OCI-LY3 (cell line): ENCODE measurements around the gene CFHR5.

Source experiments
- H2AFZ ChIP-seq: fragments of 200-600, 300-600 bp; shearing (Covaris generic); 2 replicates; pipeline ENCODE4 v1.6.0; 2014; ENCODE audit warnings: antibody characterized with exemption, low read depth, low read length
- H3K27ac ChIP-seq: fragments of 200-600, 300-600 bp; sonication (generic); 2 replicates; pipeline ENCODE4 v1.5.1; 2014; ENCODE audit warnings: mild to moderate bottlenecking, low read length, moderate library complexity, mixed read lengths
- H3K27me3 ChIP-seq: fragments of 200-600, 300-600 bp; sonication (generic); 2 replicates; pipeline ENCODE4 v1.6.1; 2014; ENCODE audit warnings: low read depth, low read length, mixed read lengths
- H3K36me3 ChIP-seq: fragments of 200-600, 300-600 bp; sonication (generic); replicated peaks from 2 replicates; pipeline ENCODE3; 2014; ENCODE audit warnings: low read depth, low read length, mixed read lengths
- H3K4me1 ChIP-seq: fragments of 300-600, 200-600 bp; sonication (generic); 2 replicates; pipeline ENCODE4 v1.6.1; 2014; ENCODE audit warnings: low read length, mixed read lengths
- H3K4me2 ChIP-seq: fragments of 200-600, 300-600 bp; sonication (generic); 2 replicates; pipeline ENCODE4 v1.6.1; 2014; ENCODE audit warnings: low read length, mixed read lengths
- H3K4me3 ChIP-seq: fragments of 300-600, 200-600 bp; sonication (generic); 2 replicates; pipeline ENCODE4 v1.5.1; 2014; ENCODE audit warnings: antibody characterized with exemption, mild to moderate bottlenecking, low read length, moderate library complexity
- H3K79me2 ChIP-seq: fragments of 300-600, 200-600 bp; shearing (Covaris generic); 2 replicates; pipeline ENCODE4 v1.6.1; 2014; ENCODE audit warnings: mild to moderate bottlenecking, low read length, mixed read lengths
- H3K9ac ChIP-seq: fragments of 300-600, 200-600 bp; shearing (Covaris generic); 2 replicates; pipeline ENCODE4 v1.6.0; 2014; ENCODE audit warnings: mild to moderate bottlenecking, low read length, moderate library complexity
- H3K9me3 ChIP-seq: fragments of 200-600, 300-600 bp; shearing (Covaris generic); 2 replicates; pipeline ENCODE4 v1.6.1; 2014; ENCODE audit warnings: low read length, mixed read lengths; ENCODE audit not compliant: insufficient read depth
- H4K20me1 ChIP-seq: fragments of 200-600, 300-600 bp; sonication (generic); 2 replicates; pipeline ENCODE4 v1.6.1; 2016; ENCODE audit warnings: low read length, mixed read lengths; ENCODE audit not compliant: insufficient read depth
- CTCF ChIP-seq: fragments of 200-600, 300-600 bp; sonication (generic); IDR thresholded peaks from 2 replicates; pipeline ENCODE4 v1.5.1; 2014; ENCODE audit warnings: antibody characterized with exemption, low read length, low read depth
- EZH2phosphoT487 ChIP-seq: fragments of 200-600 bp; shearing (Covaris generic); IDR thresholded peaks from 2 replicates; pipeline ENCODE4 v1.6.1; 2018; ENCODE audit warnings: antibody characterized with exemption, mixed run types, low read depth

Gene CFHR5

GRCh38 chr1:197011614-197012013 is 34.3 kb downstream of the CFHR5 start:
- Histone ChIP-seq H2AFZ (no peak overlapping the region), H3K27ac (no peak overlapping the region), H3K4me3 (no peak overlapping the region), H3K9me3 (peaks cover 5% of the 10 kb centered on the region; the same call in 1 of the 2 replicates), H3K27me3 (no peaks in the 10 kb centered on the region), H3K36me3 (no peaks in the 10 kb centered on the region), H3K4me2 (no peak overlapping the region), H3K79me2 (no peaks in the 10 kb centered on the region), H3K9ac (no peak overlapping the region), H3K4me1 (no peaks in the 10 kb centered on the region), H4K20me1 (no peaks in the 10 kb centered on the region)
- TF ChIP-seq CTCF (no peak), EZH2phosphoT487 (no peak)

- Histone ChIP-seq H3K9ac (no peak overlapping the region), H3K79me2 (no peaks in the 10 kb centered on the region), H3K27me3 (no peaks in the 10 kb centered on the region), H3K27ac (no peak overlapping the region), H2AFZ (no peak overlapping the region), H3K36me3 (no peaks in the 10 kb centered on the region), H4K20me1 (no peaks in the 10 kb centered on the region), H3K4me2 (no peak overlapping the region), H3K4me3 (no peak overlapping the region), H3K4me1 (no peaks in the 10 kb centered on the region), H3K9me3 (peaks cover 5% of the 10 kb centered on the region; the same call in 1 of the 2 replicates)
- no peak for TF ChIP-seq EZH2phosphoT487
These were observed 35.9 kb downstream of the CFHR5 start for GRCh38 chr1:197013234-197013633.

GRCh38 chr1:197016751-197017150 is 39.4 kb downstream of the CFHR5 start:
- Histone ChIP-seq H2AFZ (no peak overlapping the region), H4K20me1 (no peaks in the 10 kb centered on the region), H3K9ac (no peak overlapping the region), H3K4me1 (no peaks in the 10 kb centered on the region), H3K4me3 (no peak overlapping the region), H3K79me2 (no peaks in the 10 kb centered on the region), H3K36me3 (no peaks in the 10 kb centered on the region), H3K27ac (no peak overlapping the region), H3K9me3 (peaks cover 2% of the 10 kb centered on the region; the same call in 1 of the 2 replicates), H3K27me3 (no peaks in the 10 kb centered on the region), H3K4me2 (no peak overlapping the region)
- TF ChIP-seq EZH2phosphoT487 (no peak), CTCF (no peak)

GRCh38 chr1:197017558-197018146 is 40.3 kb downstream of the CFHR5 start:
- no peak overlapping the region for H2AFZ ChIP-seq
- TF ChIP-seq EZH2phosphoT487 (no peak), CTCF (no peak)
- no peaks in the 10 kb centered on the region for H3K4me1 ChIP-seq
- H3K4me3 ChIP-seq = no peak overlapping the region
- no peaks in the 10 kb centered on the region for H3K27me3 ChIP-seq
- no peaks in the 10 kb centered on the region for H3K79me2 ChIP-seq
- no peak overlapping the region for H3K9ac ChIP-seq
- no peaks in the 10 kb centered on the region for H4K20me1 ChIP-seq
- no peaks in the 10 kb centered on the region for H3K9me3 ChIP-seq
- H3K36me3 ChIP-seq = no peaks in the 10 kb centered on the region
- no peak overlapping the region for H3K27ac ChIP-seq
- H3K4me2 ChIP-seq = no peak overlapping the region
